ENCODE results near the gene PKD1.

DNA sequence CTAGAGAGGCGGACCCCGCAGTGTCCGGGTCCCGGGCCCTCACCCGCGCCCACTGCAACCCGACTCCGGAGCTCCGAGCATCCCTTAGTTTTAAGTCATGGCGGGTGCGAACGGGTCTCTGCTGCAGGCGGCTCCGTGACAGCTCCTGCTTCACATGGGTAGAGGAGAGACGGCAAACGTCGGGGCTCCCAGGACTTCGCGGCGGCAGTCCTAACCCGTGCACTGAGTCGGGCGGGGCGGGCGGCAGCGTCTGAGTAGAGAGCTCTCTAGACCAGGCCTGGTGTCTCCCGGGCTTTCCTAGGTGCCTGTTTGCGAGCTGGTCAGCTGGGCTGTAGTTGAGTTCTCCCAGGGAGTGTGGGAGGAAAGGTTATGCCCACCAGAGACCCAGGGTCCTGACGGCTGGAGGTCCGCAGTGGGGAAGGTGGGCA lies 87.6 kb downstream of the PKD1 start:
- TF ChIP-seq, protein P1, sequence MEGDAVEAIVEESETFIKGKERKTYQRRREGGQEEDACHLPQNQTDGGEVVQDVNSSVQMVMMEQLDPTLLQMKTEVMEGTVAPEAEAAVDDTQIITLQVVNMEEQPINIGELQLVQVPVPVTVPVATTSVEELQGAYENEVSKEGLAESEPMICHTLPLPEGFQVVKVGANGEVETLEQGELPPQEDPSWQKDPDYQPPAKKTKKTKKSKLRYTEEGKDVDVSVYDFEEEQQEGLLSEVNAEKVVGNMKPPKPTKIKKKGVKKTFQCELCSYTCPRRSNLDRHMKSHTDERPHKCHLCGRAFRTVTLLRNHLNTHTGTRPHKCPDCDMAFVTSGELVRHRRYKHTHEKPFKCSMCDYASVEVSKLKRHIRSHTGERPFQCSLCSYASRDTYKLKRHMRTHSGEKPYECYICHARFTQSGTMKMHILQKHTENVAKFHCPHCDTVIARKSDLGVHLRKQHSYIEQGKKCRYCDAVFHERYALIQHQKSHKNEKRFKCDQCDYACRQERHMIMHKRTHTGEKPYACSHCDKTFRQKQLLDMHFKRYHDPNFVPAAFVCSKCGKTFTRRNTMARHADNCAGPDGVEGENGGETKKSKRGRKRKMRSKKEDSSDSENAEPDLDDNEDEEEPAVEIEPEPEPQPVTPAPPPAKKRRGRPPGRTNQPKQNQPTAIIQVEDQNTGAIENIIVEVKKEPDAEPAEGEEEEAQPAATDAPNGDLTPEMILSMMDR (IDR thresholded peaks at IDR 0.05), result no peak
- TF ChIP-seq ATF1 (CRISPR knock-in tag; IDR thresholded peaks at IDR 0.05) (no peak), CBFB (CRISPR knock-in tag; IDR thresholded peaks at IDR 0.05; ENCODE audit: low read depth) (no peak), JUN (CRISPR knock-in tag; IDR thresholded peaks at IDR 0.05) (no peak), NR3C1 (CRISPR knock-in tag; conservative IDR thresholded peaks at IDR 0.05; ENCODE audit: low read depth) (no peak)
- TF ChIP-seq, protein P2, sequence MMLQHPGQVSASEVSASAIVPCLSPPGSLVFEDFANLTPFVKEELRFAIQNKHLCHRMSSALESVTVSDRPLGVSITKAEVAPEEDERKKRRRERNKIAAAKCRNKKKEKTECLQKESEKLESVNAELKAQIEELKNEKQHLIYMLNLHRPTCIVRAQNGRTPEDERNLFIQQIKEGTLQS (CRISPR knock-in tag; conservative IDR thresholded peaks at IDR 0.05), result no peak
